ENCODE data around the gene OCRL. TPM values are rescaled to one million over a fixed set of nuclear protein-coding genes. Genes with fewer than 3 reads are reported as not detected.
A peak's percentile ranks its signal among the peaks of the same experiment; 100 is the strongest.

OCRL gene
- 25.4 and 27.8 TPM in 2 replicates for total RNA-seq (2021)
- percentile 74 among the genes with signal in this experiment for Bru-seq, nascent RNA
- percentile 81 among the genes with signal in this experiment for BruChase-seq, experiment 1, labeled RNA remaining after a 2-hour chase
- BruChase-seq, experiment 2, labeled RNA remaining after a 6-hour chase, result percentile 83 among the genes with signal in this experiment
- long read RNA-seq, full-length matches to known transcripts, result 8 of 24 reads
- long read RNA-seq, partial matches to known transcripts, result 14 of 24 reads
- long read RNA-seq, other reads (novel, unspliced or antisense), result 2 of 24 reads

- peak; percentile 77 for DNase-seq (ENCODE audit: low spot score)
- Histone ChIP-seq H3K36me3 (ENCODE audit: insufficient read depth, low read length, poor library complexity, severe bottlenecking) (no peaks in the 10 kb centered on the region), H3K27me3 (replicated peaks; ENCODE audit: insufficient read depth, low read depth, low read length, poor library complexity) (no peaks in the 10 kb centered on the region), H3K9me3 (ENCODE audit: low read depth, low read length, poor library complexity, severe bottlenecking) (no peaks in the 10 kb centered on the region), H3K4me1 (ENCODE audit: insufficient read depth, low read length, poor library complexity, severe bottlenecking) (no peaks in the 10 kb centered on the region), H3K27ac (ENCODE audit: low read depth, low read length, poor library complexity, severe bottlenecking) (peak within 1 kb of the TSS; percentile 75), H3K4me3 (ENCODE audit: low read depth, low read length, poor library complexity, severe bottlenecking) (peak within 1 kb of the TSS; percentile 74)
- intact Hi-C loops (cut with micrococcal nuclease; ENCODE audit: unreplicated experiment), result no loop called here
- TF ChIP-seq EZH2 (IDR thresholded peaks at IDR 0.05; ENCODE audit: borderline replicate concordance, low read depth, low read length, poor library complexity, severe bottlenecking) (no peak), CTCF (conservative IDR thresholded peaks at IDR 0.05; ENCODE audit: low read depth, low read length) (peak; percentile 66)
- POLR2A ChIA-PET (ENCODE audit: low non-redundant PET), result no interaction called here
- no TSS peak for BruUV-seq (replicated peaks)
- CTCF ChIA-PET, result interaction anchor here (0.8 kb wide), 1 partner anchor 99 kb away, joined by 6 read pairs; no protein-coding TSS in a partner anchor
Observed at GRCh38 chrX:129540068-129540653, at the start of gene OCRL. Gene OCRL (plus strand): TSS chrX:129540259. CDS start chrX:129540440, 181 bp downstream.

- Histone ChIP-seq H3K9me3 (ENCODE audit: low read depth, low read length, poor library complexity, severe bottlenecking) (no peaks in the 10 kb centered on the region), H3K4me3 (ENCODE audit: low read depth, low read length, poor library complexity, severe bottlenecking) (no peak overlapping the region), H3K36me3 (ENCODE audit: insufficient read depth, low read length, poor library complexity, severe bottlenecking) (peaks cover 37% of the 10 kb centered on the region), H3K4me1 (ENCODE audit: insufficient read depth, low read length, poor library complexity, severe bottlenecking) (no peaks in the 10 kb centered on the region), H3K27ac (ENCODE audit: low read depth, low read length, poor library complexity, severe bottlenecking) (no peak overlapping the region), H3K27me3 (replicated peaks; ENCODE audit: insufficient read depth, low read depth, low read length, poor library complexity) (no peaks in the 10 kb centered on the region)
- no peak for DNase-seq (ENCODE audit: low spot score)
- TF ChIP-seq EZH2 (IDR thresholded peaks at IDR 0.05; ENCODE audit: borderline replicate concordance, low read depth, low read length, poor library complexity, severe bottlenecking) (no peak), CTCF (conservative IDR thresholded peaks at IDR 0.05; ENCODE audit: low read depth, low read length) (no peak)
- CTCF ChIA-PET, result no interaction called here
- BruUV-seq (replicated peaks), result no TSS peak
- intact Hi-C loops (cut with micrococcal nuclease; ENCODE audit: unreplicated experiment), result no loop called here
- POLR2A ChIA-PET (ENCODE audit: low non-redundant PET), result no interaction called here
Observed at GRCh38 chrX:129490330-129490729, 49.7 kb upstream of the OCRL start.

GRCh38 chrX:129493643-129494042 is 46.4 kb upstream of the OCRL start:
- Histone ChIP-seq H3K4me3 (ENCODE audit: low read depth, low read length, poor library complexity, severe bottlenecking) (no peak overlapping the region), H3K9me3 (ENCODE audit: low read depth, low read length, poor library complexity, severe bottlenecking) (no peaks in the 10 kb centered on the region), H3K36me3 (ENCODE audit: insufficient read depth, low read length, poor library complexity, severe bottlenecking) (peaks cover 38% of the 10 kb centered on the region), H3K27me3 (replicated peaks; ENCODE audit: insufficient read depth, low read depth, low read length, poor library complexity) (no peaks in the 10 kb centered on the region), H3K4me1 (ENCODE audit: insufficient read depth, low read length, poor library complexity, severe bottlenecking) (no peaks in the 10 kb centered on the region), H3K27ac (ENCODE audit: low read depth, low read length, poor library complexity, severe bottlenecking) (no peak overlapping the region)
- ChIA-PET CTCF (no interaction called here), POLR2A (ENCODE audit: low non-redundant PET) (no interaction called here)
- no TSS peak for BruUV-seq (replicated peaks)
- intact Hi-C loops (cut with micrococcal nuclease; ENCODE audit: unreplicated experiment), result no loop called here
- no peak for TF ChIP-seq CTCF (conservative IDR thresholded peaks at IDR 0.05; ENCODE audit: low read depth, low read length)
- TF ChIP-seq EZH2 (IDR thresholded peaks at IDR 0.05; ENCODE audit: borderline replicate concordance, low read depth, low read length, poor library complexity, severe bottlenecking), result no peak
- DNase-seq (ENCODE audit: low spot score), result no peak
